ENCODE data around the gene ARHGEF7.

Gene ARHGEF7

DNA sequence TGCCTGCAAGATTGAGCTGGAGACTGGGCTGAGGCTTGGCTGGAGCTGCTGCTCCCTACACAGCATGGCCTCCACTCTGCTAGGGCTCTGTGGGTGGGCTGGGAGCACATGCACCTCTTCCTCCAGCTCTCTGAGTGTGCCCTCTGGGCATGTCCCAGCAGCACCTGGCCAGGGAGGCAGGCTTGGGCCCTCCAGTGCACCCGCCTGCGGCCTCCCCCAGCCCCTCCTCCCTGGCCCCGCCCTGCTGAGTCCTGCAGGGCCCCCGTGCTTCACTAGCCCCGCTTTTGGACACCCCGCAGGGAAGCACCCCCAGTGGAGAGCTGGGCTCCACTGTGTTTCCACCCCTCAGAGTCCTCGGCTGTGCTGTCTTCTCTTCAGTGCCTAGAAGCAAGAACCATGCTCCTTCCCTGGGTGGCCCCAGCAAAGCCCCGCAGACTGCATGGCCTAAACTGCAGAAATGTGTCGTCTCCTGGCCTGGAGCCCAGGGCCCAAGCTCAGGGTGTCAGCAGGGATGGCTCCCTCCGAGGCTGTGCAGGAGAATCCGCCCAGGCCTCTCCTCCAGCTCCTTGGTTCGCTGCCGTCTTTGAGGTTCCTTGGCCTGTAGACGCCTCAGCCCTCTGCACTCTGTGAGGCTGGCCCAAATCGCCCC lies 200.4 kb downstream of the ARHGEF7 start:
- no peak overlapping the region for H3K9ac ChIP-seq (ENCODE audit: low read length)
- H3K36me3 ChIP-seq (ENCODE audit: insufficient read depth, low read length) = peaks cover 40% of the 10 kb centered on the region
- H3K4me1 ChIP-seq (ENCODE audit: insufficient read depth, low read length, severe bottlenecking) = no peaks in the 10 kb centered on the region
- no peaks in the 10 kb centered on the region; the same call in 1 of the 2 replicates for H3K27me3 ChIP-seq (ENCODE audit: insufficient read depth, low read length)
- no peak overlapping the region for H3K27ac ChIP-seq (ENCODE audit: low read depth, low read length, poor library complexity, severe bottlenecking)
- no peaks in the 10 kb centered on the region for H3F3A ChIP-seq (ENCODE audit: insufficient read depth, low read length)
- H2AFZ ChIP-seq (ENCODE audit: low read length) = no peak overlapping the region
- H3K4me2 ChIP-seq (ENCODE audit: low read length) = no peak overlapping the region
- no peaks in the 10 kb centered on the region for H3K9me2 ChIP-seq (ENCODE audit: low read depth, low read length)
- TF ChIP-seq, protein P1, sequence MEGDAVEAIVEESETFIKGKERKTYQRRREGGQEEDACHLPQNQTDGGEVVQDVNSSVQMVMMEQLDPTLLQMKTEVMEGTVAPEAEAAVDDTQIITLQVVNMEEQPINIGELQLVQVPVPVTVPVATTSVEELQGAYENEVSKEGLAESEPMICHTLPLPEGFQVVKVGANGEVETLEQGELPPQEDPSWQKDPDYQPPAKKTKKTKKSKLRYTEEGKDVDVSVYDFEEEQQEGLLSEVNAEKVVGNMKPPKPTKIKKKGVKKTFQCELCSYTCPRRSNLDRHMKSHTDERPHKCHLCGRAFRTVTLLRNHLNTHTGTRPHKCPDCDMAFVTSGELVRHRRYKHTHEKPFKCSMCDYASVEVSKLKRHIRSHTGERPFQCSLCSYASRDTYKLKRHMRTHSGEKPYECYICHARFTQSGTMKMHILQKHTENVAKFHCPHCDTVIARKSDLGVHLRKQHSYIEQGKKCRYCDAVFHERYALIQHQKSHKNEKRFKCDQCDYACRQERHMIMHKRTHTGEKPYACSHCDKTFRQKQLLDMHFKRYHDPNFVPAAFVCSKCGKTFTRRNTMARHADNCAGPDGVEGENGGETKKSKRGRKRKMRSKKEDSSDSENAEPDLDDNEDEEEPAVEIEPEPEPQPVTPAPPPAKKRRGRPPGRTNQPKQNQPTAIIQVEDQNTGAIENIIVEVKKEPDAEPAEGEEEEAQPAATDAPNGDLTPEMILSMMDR (IDR thresholded peaks at IDR 0.05; ENCODE audit: low read length) = no peak
- TF ChIP-seq EZH2 (IDR thresholded peaks at IDR 0.05; ENCODE audit: borderline replicate concordance, low read length) = no peak
- no peaks in the 10 kb centered on the region for H3K79me2 ChIP-seq (ENCODE audit: insufficient read depth, low read length)
- H3K4me3 ChIP-seq (ENCODE audit: low read depth, low read length, poor library complexity, severe bottlenecking) = no peak overlapping the region
- H3K9me3 ChIP-seq (ENCODE audit: low read length) = no peaks in the 10 kb centered on the region
- no peaks in the 10 kb centered on the region for H4K20me1 ChIP-seq (ENCODE audit: insufficient read depth, low read length)

DNA sequence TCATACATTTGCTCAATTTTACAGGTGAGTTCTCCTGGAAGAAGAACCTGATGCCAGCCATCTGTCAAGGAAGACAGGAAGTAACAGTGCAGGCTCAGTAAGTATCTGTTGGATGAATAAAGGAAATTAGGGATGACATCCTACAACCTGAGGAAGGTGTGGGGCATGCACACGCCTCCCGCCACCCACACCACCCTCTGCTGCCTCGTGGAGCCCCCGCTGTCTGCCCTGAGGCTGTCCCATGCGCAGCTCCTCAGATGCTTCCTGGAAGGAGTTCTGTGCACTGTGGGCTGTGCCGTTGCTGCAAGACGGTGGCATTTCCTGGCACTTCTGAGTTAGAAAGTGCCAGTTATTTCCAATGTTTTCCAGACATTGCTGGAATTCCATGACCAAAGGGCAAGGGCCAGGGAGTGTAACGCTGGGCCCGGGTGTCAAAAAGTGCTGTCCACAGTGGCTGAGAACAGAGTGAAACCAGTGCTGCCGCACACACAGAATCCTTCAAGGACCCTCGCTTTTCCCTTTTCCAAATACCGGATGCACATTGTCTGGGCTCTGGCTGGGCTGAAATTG lies 201.1 kb downstream of the ARHGEF7 start:
- Histone ChIP-seq H2AFZ (ENCODE audit: low read length) (no peak overlapping the region), H3K27me3 (ENCODE audit: insufficient read depth, low read length) (no peaks in the 10 kb centered on the region; the same call in 1 of the 2 replicates), H3K36me3 (ENCODE audit: insufficient read depth, low read length) (peaks cover 35% of the 10 kb centered on the region), H3K9me2 (ENCODE audit: low read depth, low read length) (no peaks in the 10 kb centered on the region), H3K4me2 (ENCODE audit: low read length) (no peak overlapping the region), H3K79me2 (ENCODE audit: insufficient read depth, low read length) (no peaks in the 10 kb centered on the region), H3F3A (ENCODE audit: insufficient read depth, low read length) (no peaks in the 10 kb centered on the region), H3K27ac (ENCODE audit: low read depth, low read length, poor library complexity, severe bottlenecking) (no peak overlapping the region), H3K4me3 (ENCODE audit: low read depth, low read length, poor library complexity, severe bottlenecking) (no peak overlapping the region), H3K9ac (ENCODE audit: low read length) (no peak overlapping the region), H3K9me3 (ENCODE audit: low read length) (no peaks in the 10 kb centered on the region), H4K20me1 (ENCODE audit: insufficient read depth, low read length) (no peaks in the 10 kb centered on the region), H3K4me1 (ENCODE audit: insufficient read depth, low read length, severe bottlenecking) (no peaks in the 10 kb centered on the region)
- TF ChIP-seq EZH2 (IDR thresholded peaks at IDR 0.05; ENCODE audit: borderline replicate concordance, low read length) = no peak
- TF ChIP-seq, protein P1 (IDR thresholded peaks at IDR 0.05; ENCODE audit: low read length) = no peak

DNA sequence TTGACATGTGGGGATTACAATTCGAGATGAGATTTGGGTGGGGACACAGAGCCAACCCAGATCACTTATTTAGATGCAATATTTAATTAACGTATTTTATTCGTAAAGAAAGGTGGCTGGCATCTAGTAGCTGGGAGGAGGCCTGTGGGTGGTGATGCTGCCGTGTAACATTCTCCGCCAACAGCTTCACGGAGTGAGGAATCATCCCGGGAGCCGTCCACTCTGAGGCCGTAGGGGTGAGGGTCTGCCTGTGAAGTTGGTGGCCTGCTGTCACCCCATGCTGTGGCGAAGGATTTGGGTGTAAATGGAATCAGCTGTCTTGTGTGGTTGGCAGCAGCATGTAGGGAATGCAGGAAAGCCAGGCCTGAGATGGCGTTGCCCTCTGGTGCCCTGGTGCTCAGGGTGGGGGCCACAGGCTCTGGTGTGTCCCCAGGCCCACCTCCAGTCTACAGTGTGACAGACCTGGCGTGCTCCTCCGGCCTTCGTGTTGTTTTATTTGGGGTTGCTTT lies 202.0 kb downstream of the ARHGEF7 start:
- H3F3A ChIP-seq (ENCODE audit: insufficient read depth, low read length) = no peaks in the 10 kb centered on the region
- H3K9me3 ChIP-seq (ENCODE audit: low read length) = no peaks in the 10 kb centered on the region
- no peaks in the 10 kb centered on the region for H4K20me1 ChIP-seq (ENCODE audit: insufficient read depth, low read length)
- no peak overlapping the region for H3K4me2 ChIP-seq (ENCODE audit: low read length)
- H3K9ac ChIP-seq (ENCODE audit: low read length) = no peak overlapping the region
- no peaks in the 10 kb centered on the region for H3K9me2 ChIP-seq (ENCODE audit: low read depth, low read length)
- no peaks in the 10 kb centered on the region for H3K79me2 ChIP-seq (ENCODE audit: insufficient read depth, low read length)
- no peak overlapping the region for H3K27ac ChIP-seq (ENCODE audit: low read depth, low read length, poor library complexity, severe bottlenecking)
- no peak overlapping the region for H2AFZ ChIP-seq (ENCODE audit: low read length)
- H3K4me3 ChIP-seq (ENCODE audit: low read depth, low read length, poor library complexity, severe bottlenecking) = no peak overlapping the region
- H3K27me3 ChIP-seq (ENCODE audit: insufficient read depth, low read length) = no peaks in the 10 kb centered on the region; the same call in 1 of the 2 replicates
- TF ChIP-seq EZH2 (IDR thresholded peaks at IDR 0.05; ENCODE audit: borderline replicate concordance, low read length) = no peak
- TF ChIP-seq, protein P1 (IDR thresholded peaks at IDR 0.05; ENCODE audit: low read length) = no peak
- H3K36me3 ChIP-seq (ENCODE audit: insufficient read depth, low read length) = peaks cover 27% of the 10 kb centered on the region
- H3K4me1 ChIP-seq (ENCODE audit: insufficient read depth, low read length, severe bottlenecking) = no peaks in the 10 kb centered on the region
